HepG2 (cell line): ENCODE results near the gene SLC17A3. TPM values are rescaled to one million over a fixed set of nuclear protein-coding genes. Genes with fewer than 3 reads are reported as not detected.

ENCODE experiments used
- ATRX ChIP-seq: sonication (generic); formaldehyde crosslinking; IDR thresholded peaks from 2 replicates; pipeline ENCODE4 v1.4.0; 2020; ENCODE audit warnings: missing genetic modification reagents, borderline replicate concordance
- ELF3 ChIP-seq: IDR thresholded peaks from 2 replicates; pipeline ENCODE4 v1.6.1; 2016; ENCODE audit warnings: missing genetic modification reagents, missing compliant biosample characterization
- GPN1 ChIP-seq: sonication (generic); formaldehyde crosslinking; IDR thresholded peaks from 2 replicates; pipeline ENCODE4 v1.5.1; 2020; ENCODE audit warnings: missing genetic modification reagents, borderline replicate concordance
- GTF2F1 ChIP-seq: fragments of 150-350 bp; IDR thresholded peaks from 2 replicates; pipeline ENCODE4 v1.6.1; 2014; ENCODE audit warnings: low read length
- MEIS1 ChIP-seq: sonication (generic); formaldehyde crosslinking; IDR thresholded peaks from 2 replicates; pipeline ENCODE4 v1.9.0; 2021; ENCODE audit warnings: mild to moderate bottlenecking, missing genetic modification reagents, moderate library complexity, borderline replicate concordance
- NFIC ChIP-seq: IDR thresholded peaks from 2 replicates; pipeline ENCODE4 v1.6.1; 2012; ENCODE audit warnings: mild to moderate bottlenecking, low read length, inconsistent platforms
- ONECUT2 ChIP-seq: sonication (generic); formaldehyde crosslinking; IDR thresholded peaks from 2 replicates; pipeline ENCODE4 v1.4.0; 2020; ENCODE audit warnings: missing genetic modification reagents
- RXRB ChIP-seq: IDR thresholded peaks from 2 replicates; pipeline ENCODE4 v1.6.1; 2016; ENCODE audit warnings: borderline replicate concordance, missing genetic modification reagents, missing compliant biosample characterization
- TBP ChIP-seq: sonication (generic); formaldehyde crosslinking; IDR thresholded peaks from 2 replicates; pipeline ENCODE4 v1.5.0; 2020; ENCODE audit warnings: missing genetic modification reagents
- U2AF1 ChIP-seq: fragments of 200-400 bp; formaldehyde crosslinking; optimal IDR thresholded peaks from 2 replicates; pipeline ENCODE3; 2017; ENCODE audit warnings: mild to moderate bottlenecking, low read depth, low read length
- ZBTB21 ChIP-seq: sonication (generic); formaldehyde crosslinking; IDR thresholded peaks from 2 replicates; pipeline ENCODE4 v1.4.0; 2020; ENCODE audit warnings: missing genetic modification reagents
- ZFP36L2 ChIP-seq: sonication (generic); formaldehyde crosslinking; IDR thresholded peaks from 2 replicates; pipeline ENCODE4 v1.4.0; 2020; ENCODE audit warnings: missing genetic modification reagents
- ZNF10 ChIP-seq: sonication (generic); formaldehyde crosslinking; IDR thresholded peaks from 2 replicates; pipeline ENCODE4 v1.4.0; 2020; ENCODE audit warnings: mild to moderate bottlenecking, low read depth, missing genetic modification reagents, borderline replicate concordance
- ZNF264 ChIP-seq: sonication (generic); formaldehyde crosslinking; IDR thresholded peaks from 2 replicates; pipeline ENCODE4 v1.4.0; 2020; ENCODE audit warnings: missing genetic modification reagents
- ZNF292 ChIP-seq: sonication (generic); formaldehyde crosslinking; IDR thresholded peaks from 2 replicates; pipeline ENCODE4 v1.8.1; 2022; ENCODE audit warnings: mild to moderate bottlenecking, low read depth, missing genetic modification reagents, borderline replicate concordance
- ZNF3 ChIP-seq: IDR thresholded peaks from 2 replicates; pipeline ENCODE4 v1.7.0; 2017; ENCODE audit warnings: inconsistent platforms
- ZNF496 ChIP-seq: sonication (generic); formaldehyde crosslinking; IDR thresholded peaks from 2 replicates; pipeline ENCODE4 v1.8.1; 2023; ENCODE audit warnings: mild to moderate bottlenecking, moderate library complexity, missing genetic modification reagents; ENCODE audit not compliant: insufficient replicate concordance
- ZNF550 ChIP-seq: sonication (generic); formaldehyde crosslinking; IDR thresholded peaks from 2 replicates; pipeline ENCODE4 v1.4.0; 2020; ENCODE audit warnings: mild to moderate bottlenecking, missing genetic modification reagents, borderline replicate concordance
- ZNF720 ChIP-seq: sonication (generic); formaldehyde crosslinking; IDR thresholded peaks from 2 replicates; pipeline ENCODE4 v1.4.0; 2020; ENCODE audit warnings: missing genetic modification reagents
- polyA plus RNA-seq, 8 experiments: library from polyadenylated mRNA; depleted of rRNA in 3 of 8; stranded (reverse) in 7 of 8; unstranded in 1 of 8; fragments of >200 nt; fragmentation: Illumina TruSeq in 4 of 8; extraction: Trizol in 4 of 8; gene quantifications; 2 replicates each; pipeline versions ENCODE4 v1.2.1 to v1.2.3, GENCODE V29; 2011 to 2016; ENCODE audit warnings: low read depth in 4 of 8, missing spikeins in 1 of 8, mixed read lengths in 1 of 8; ENCODE audit not compliant: insufficient read depth in 1 of 8
- total RNA-seq, 5 experiments: library from RNA; depleted of rRNA; stranded (reverse); fragments of >200 nt; fragmentation: Illumina TruSeq; extraction: Trizol; gene quantifications; 2 replicates each; pipeline ENCODE4 v1.2.3, GENCODE V29; 2016; ENCODE audit warnings: low read depth in 1 of 5
- TF ChIP-seq, protein P1 (sequence below): sonication (generic); formaldehyde crosslinking; IDR thresholded peaks from 2 replicates; pipeline ENCODE4 v1.4.0; 2020; ENCODE audit warnings: missing genetic modification reagents
- TF ChIP-seq, protein P2 (sequence below): sonication (generic); formaldehyde crosslinking; IDR thresholded peaks from 2 replicates; pipeline ENCODE4 v1.4.0; 2020; ENCODE audit warnings: missing genetic modification reagents
- TF ChIP-seq, protein P3 (sequence below): sonication (generic); formaldehyde crosslinking; IDR thresholded peaks from 2 replicates; pipeline ENCODE4 v1.5.1; 2020; ENCODE audit warnings: mild to moderate bottlenecking, moderate library complexity, missing genetic modification reagents

SLC17A3 gene
- total and polyA plus RNA-seq, 2 of the 13 experiments (the other 11 are each of a cell fraction or from before 2014, with no cell fraction given), result 0.09 to 0.11 TPM

DNA sequence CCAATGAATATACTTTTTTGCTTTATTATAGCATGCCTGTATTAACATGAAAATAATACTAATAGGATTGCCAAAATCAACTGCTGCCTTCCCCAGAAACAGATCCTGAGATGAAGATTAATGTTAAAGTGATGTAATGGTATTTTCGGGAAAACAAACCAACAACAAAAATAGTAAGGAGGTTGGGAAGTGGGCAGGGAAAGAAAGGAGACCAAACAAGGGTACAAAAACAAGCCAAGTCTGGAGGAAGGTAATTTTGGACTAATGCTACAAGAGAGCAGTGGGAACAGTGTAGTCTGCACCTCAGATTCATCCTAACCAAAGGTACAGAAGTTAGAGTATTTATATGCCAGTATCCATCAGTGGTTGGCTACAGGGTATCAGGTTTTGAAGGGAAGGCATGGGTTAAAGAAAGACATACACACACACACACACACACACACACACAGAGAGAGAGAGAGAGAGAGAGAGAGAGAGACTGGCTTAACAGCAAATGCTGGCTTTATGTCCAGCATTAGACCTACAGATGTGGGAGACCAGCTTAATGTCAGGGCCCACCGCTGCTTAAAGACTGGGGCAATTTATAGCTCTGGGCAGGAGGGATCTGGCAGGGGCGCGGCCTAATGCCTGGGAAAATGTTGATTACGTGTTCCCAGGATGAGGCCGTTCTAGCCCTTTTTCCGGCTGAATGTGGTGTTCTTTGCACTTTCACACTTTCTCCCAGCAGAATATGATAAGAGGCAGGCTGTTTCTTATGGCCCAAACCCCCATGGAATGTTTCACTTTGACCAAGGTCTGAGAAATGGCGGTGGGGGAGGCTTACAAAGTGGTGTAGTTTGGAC is 38.4 kb downstream of the SLC17A3 start (continued):
- peak; percentile 81; the same call in 1 of the 2 replicates for TF ChIP-seq ZNF292
- TF ChIP-seq GPN1 (CRISPR knock-in tag), result no peak
- TF ChIP-seq ZNF264 (CRISPR knock-in tag), result 0 out of 2 replicates have a peak, but pooled peaks have one; percentile 26
- no peak for TF ChIP-seq ZNF10 (CRISPR knock-in tag)
- no peak for TF ChIP-seq ZFP36L2
- TF ChIP-seq ZNF720 (CRISPR knock-in tag), result no peak
- TF ChIP-seq, protein P1, sequence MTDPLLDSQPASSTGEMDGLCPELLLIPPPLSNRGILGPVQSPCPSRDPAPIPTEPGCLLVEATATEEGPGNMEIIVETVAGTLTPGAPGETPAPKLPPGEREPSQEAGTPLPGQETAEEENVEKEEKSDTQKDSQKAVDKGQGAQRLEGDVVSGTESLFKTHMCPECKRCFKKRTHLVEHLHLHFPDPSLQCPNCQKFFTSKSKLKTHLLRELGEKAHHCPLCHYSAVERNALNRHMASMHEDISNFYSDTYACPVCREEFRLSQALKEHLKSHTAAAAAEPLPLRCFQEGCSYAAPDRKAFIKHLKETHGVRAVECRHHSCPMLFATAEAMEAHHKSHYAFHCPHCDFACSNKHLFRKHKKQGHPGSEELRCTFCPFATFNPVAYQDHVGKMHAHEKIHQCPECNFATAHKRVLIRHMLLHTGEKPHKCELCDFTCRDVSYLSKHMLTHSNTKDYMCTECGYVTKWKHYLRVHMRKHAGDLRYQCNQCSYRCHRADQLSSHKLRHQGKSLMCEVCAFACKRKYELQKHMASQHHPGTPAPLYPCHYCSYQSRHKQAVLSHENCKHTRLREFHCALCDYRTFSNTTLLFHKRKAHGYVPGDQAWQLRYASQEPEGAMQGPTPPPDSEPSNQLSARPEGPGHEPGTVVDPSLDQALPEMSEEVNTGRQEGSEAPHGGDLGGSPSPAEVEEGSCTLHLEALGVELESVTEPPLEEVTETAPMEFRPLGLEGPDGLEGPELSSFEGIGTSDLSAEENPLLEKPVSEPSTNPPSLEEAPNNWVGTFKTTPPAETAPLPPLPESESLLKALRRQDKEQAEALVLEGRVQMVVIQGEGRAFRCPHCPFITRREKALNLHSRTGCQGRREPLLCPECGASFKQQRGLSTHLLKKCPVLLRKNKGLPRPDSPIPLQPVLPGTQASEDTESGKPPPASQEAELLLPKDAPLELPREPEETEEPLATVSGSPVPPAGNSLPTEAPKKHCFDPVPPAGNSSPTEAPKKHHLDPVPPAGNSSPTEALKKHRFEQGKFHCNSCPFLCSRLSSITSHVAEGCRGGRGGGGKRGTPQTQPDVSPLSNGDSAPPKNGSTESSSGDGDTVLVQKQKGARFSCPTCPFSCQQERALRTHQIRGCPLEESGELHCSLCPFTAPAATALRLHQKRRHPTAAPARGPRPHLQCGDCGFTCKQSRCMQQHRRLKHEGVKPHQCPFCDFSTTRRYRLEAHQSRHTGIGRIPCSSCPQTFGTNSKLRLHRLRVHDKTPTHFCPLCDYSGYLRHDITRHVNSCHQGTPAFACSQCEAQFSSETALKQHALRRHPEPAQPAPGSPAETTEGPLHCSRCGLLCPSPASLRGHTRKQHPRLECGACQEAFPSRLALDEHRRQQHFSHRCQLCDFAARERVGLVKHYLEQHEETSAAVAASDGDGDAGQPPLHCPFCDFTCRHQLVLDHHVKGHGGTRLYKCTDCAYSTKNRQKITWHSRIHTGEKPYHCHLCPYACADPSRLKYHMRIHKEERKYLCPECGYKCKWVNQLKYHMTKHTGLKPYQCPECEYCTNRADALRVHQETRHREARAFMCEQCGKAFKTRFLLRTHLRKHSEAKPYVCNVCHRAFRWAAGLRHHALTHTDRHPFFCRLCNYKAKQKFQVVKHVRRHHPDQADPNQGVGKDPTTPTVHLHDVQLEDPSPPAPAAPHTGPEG, result no peak
- no peak for TF ChIP-seq GTF2F1
- TF ChIP-seq MEIS1 (CRISPR knock-in tag), result no peak
- TF ChIP-seq ZNF550 (CRISPR knock-in tag), result no peak
- TF ChIP-seq ZBTB21 (CRISPR knock-in tag), result no peak
- TF ChIP-seq ZNF3 (CRISPR knock-in tag), result no peak
- no peak for TF ChIP-seq ONECUT2 (CRISPR knock-in tag)
- TF ChIP-seq, protein P2, sequence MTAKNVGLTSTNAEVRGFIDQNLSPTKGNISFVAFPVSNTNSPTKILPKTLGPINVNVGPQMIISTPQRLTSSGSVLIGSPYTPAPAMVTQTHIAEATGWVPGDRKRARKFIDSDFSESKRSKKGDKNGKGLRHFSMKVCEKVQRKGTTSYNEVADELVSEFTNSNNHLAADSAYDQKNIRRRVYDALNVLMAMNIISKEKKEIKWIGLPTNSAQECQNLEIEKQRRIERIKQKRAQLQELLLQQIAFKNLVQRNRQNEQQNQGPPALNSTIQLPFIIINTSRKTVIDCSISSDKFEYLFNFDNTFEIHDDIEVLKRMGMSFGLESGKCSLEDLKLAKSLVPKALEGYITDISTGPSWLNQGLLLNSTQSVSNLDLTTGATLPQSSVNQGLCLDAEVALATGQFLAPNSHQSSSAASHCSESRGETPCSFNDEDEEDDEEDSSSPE (CRISPR knock-in tag), result no peak
- peak; percentile 29; the same call in 1 of the 2 replicates for TF ChIP-seq RXRB (CRISPR knock-in tag)
- TF ChIP-seq ZNF496 (CRISPR knock-in tag), result no peak
- no peak for TF ChIP-seq U2AF1
- TF ChIP-seq ATRX (CRISPR knock-in tag), result no peak
- no peak for TF ChIP-seq NFIC
- TF ChIP-seq ELF3 (CRISPR knock-in tag), result peak; percentile 38; the same call in 1 of the 2 replicates
- TF ChIP-seq, protein P3, sequence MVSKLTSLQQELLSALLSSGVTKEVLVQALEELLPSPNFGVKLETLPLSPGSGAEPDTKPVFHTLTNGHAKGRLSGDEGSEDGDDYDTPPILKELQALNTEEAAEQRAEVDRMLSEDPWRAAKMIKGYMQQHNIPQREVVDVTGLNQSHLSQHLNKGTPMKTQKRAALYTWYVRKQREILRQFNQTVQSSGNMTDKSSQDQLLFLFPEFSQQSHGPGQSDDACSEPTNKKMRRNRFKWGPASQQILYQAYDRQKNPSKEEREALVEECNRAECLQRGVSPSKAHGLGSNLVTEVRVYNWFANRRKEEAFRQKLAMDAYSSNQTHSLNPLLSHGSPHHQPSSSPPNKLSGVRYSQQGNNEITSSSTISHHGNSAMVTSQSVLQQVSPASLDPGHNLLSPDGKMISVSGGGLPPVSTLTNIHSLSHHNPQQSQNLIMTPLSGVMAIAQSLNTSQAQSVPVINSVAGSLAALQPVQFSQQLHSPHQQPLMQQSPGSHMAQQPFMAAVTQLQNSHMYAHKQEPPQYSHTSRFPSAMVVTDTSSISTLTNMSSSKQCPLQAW, result peak; percentile 95
- no peak for TF ChIP-seq TBP (CRISPR knock-in tag)
